H1 (cell line): ENCODE measurements around the gene CD48. TPM values are rescaled to one million over a fixed set of nuclear protein-coding genes. Genes with fewer than 3 reads are reported as not detected.

Experiments used
- CTCF ChIA-PET: fragments of 300-600 bp; sonication (Branson Sonifier 250); formaldehyde crosslinking; loops from one replicate; lab custom pipeline; 2021; ENCODE audit not compliant: partially characterized antibody; lab: Charles Lee
- POLR2A ChIA-PET: fragments of 300-600 bp; sonication (Branson Sonifier 250); formaldehyde crosslinking; loops from one replicate; lab custom pipeline; 2021; ENCODE audit warnings: inconsistent platforms; ENCODE audit not compliant: partially characterized antibody; lab: Charles Lee
- DNase-seq, 2 experiments: peaks; one replicate each; pipeline versions ENCODE4 v3.0.0 to v3.0.0-alpha.2; 2010 to 2022; ENCODE audit warnings: low spot score in 2 of 2, low read depth in 1 of 2, mixed read lengths in 1 of 2
- FAIRE-seq: peaks from 2 replicates; lab custom pipeline; 2011; peaks lifted over from hg19 to GRCh38; lab: Jason Lieb, UNC
- H2AFZ ChIP-seq: 2 replicates; pipeline ENCODE4 v1.8.1; 2012; ENCODE audit warnings: low read length, inconsistent platforms
- H2AK5ac ChIP-seq: 2 replicates; pipeline ENCODE4 v1.6.1; 2013; ENCODE audit warnings: low read depth, low read length
- H2BK120ac ChIP-seq: replicated peaks from 2 replicates; pipeline ENCODE3; 2013; ENCODE audit warnings: low read depth, low read length, inconsistent platforms
- H2BK12ac ChIP-seq: 2 replicates; pipeline ENCODE4 v1.6.1; 2013; ENCODE audit warnings: low read depth, low read length
- H2BK15ac ChIP-seq: 2 replicates; pipeline ENCODE4 v1.6.1; 2013; ENCODE audit warnings: low read length
- H2BK20ac ChIP-seq: 2 replicates; pipeline ENCODE4 v1.6.1; 2013; ENCODE audit warnings: low read length
- H2BK5ac ChIP-seq: 2 replicates; pipeline ENCODE4 v1.6.1; 2013; ENCODE audit warnings: low read depth, low read length
- H3K14ac ChIP-seq: 2 replicates; pipeline ENCODE4 v1.6.1; 2013; ENCODE audit warnings: inconsistent platforms; ENCODE audit not compliant: insufficient read length
- H3K18ac ChIP-seq: 2 replicates; pipeline ENCODE4 v1.6.1; 2013; ENCODE audit warnings: low read length; ENCODE audit errors: extremely low read depth
- H3K23ac ChIP-seq: 2 replicates; pipeline ENCODE4 v1.6.1; 2013; ENCODE audit warnings: inconsistent platforms; ENCODE audit not compliant: insufficient read length
- H3K23me2 ChIP-seq: 2 replicates; pipeline ENCODE4 v1.6.1; 2013; ENCODE audit warnings: low read depth, low read length
- H3K27ac ChIP-seq: 2 replicates; pipeline ENCODE4 v1.6.1; 2011; ENCODE audit warnings: low read depth, low read length, inconsistent platforms
- H3K27me3 ChIP-seq, 4 experiments: replicated peaks in 1 of 4; 1 replicate in 1 of 4; 2 replicates in 3 of 4; pipeline versions ENCODE4 v1.6.1 to v1.8.1; 2011 to 2013; ENCODE audit warnings: low read length in 3 of 4, mild to moderate bottlenecking in 3 of 4, inconsistent platforms in 2 of 4, mixed read lengths in 2 of 4, moderate library complexity in 1 of 4; ENCODE audit not compliant: control insufficient read depth in 3 of 4, insufficient read depth in 3 of 4; ENCODE audit errors: extremely low read depth in 1 of 4
- H3K36me3 ChIP-seq, 4 experiments: 2 replicates each; pipeline versions ENCODE4 v1.6.1 to v1.8.1; 2011 to 2013; ENCODE audit warnings: mild to moderate bottlenecking in 4 of 4, low read length in 3 of 4, moderate library complexity in 2 of 4, control low read depth in 1 of 4, inconsistent platforms in 1 of 4; ENCODE audit not compliant: insufficient read depth in 4 of 4, control insufficient read depth in 2 of 4
- H3K4ac ChIP-seq: replicated peaks from 2 replicates; pipeline ENCODE3; 2013; ENCODE audit warnings: low read length, low read depth, mixed read lengths, inconsistent platforms; ENCODE audit not compliant: insufficient read length
- H3K4me1 ChIP-seq, 4 experiments: replicated peaks in 1 of 4; 1 replicate in 1 of 4; 2 replicates in 3 of 4; pipeline versions ENCODE4 v1.6.1 to v1.8.1; 2011 to 2013; ENCODE audit warnings: low read length in 3 of 4, inconsistent platforms in 2 of 4, mixed read lengths in 1 of 4; ENCODE audit not compliant: insufficient read depth in 4 of 4, control insufficient read depth in 3 of 4
- H3K4me2 ChIP-seq, 2 experiments: 2 replicates each; pipeline versions ENCODE4 v1.6.1 to v1.8.1; 2011 to 2013; ENCODE audit warnings: low read depth in 2 of 2, low read length in 2 of 2, control low read depth in 1 of 2, inconsistent platforms in 1 of 2, mild to moderate bottlenecking in 1 of 2; ENCODE audit not compliant: insufficient read depth in 1 of 2
- H3K4me3 ChIP-seq, 4 experiments: fragments of 200-600, 300-600 bp in 1 of 4; sonication (generic), shearing (Covaris generic), sonication (Bioruptor Twin) in 1 of 4; 2 replicates each; pipeline versions ENCODE4 v1.5.1 to v1.8.1; 2011 to 2016; ENCODE audit warnings: low read length in 4 of 4, low read depth in 3 of 4, control low read depth in 2 of 4, inconsistent platforms in 2 of 4, mild to moderate bottlenecking in 2 of 4, mixed read lengths in 1 of 4, moderate library complexity in 1 of 4; ENCODE audit not compliant: insufficient read depth in 2 of 4; ENCODE audit errors: extremely low read depth in 1 of 4
- H3K56ac ChIP-seq: replicated peaks from 2 replicates; pipeline ENCODE3; 2013; ENCODE audit warnings: low read depth, mild to moderate bottlenecking, mixed read lengths, low read length, inconsistent platforms; ENCODE audit not compliant: insufficient read length
- H3K79me1 ChIP-seq: 2 replicates; pipeline ENCODE4 v1.6.1; 2013; ENCODE audit warnings: low read depth, low read length, control low read depth
- H3K79me2 ChIP-seq, 2 experiments: 2 replicates each; pipeline versions ENCODE4 v1.6.1 to v1.8.1; 2012 to 2013; ENCODE audit warnings: low read length in 2 of 2, mild to moderate bottlenecking in 2 of 2, inconsistent platforms in 1 of 2; ENCODE audit not compliant: insufficient read depth in 2 of 2, control insufficient read depth in 1 of 2
- H3K9ac ChIP-seq, 4 experiments: replicated peaks in 1 of 4; 1 replicate in 1 of 4; 2 replicates in 3 of 4; pipeline versions ENCODE4 v1.6.1 to v1.8.1; 2011 to 2013; ENCODE audit warnings: low read depth in 3 of 4, low read length in 3 of 4, control low read depth in 2 of 4, mild to moderate bottlenecking in 2 of 4, moderate library complexity in 2 of 4, inconsistent platforms in 1 of 4; ENCODE audit errors: extremely low read depth in 1 of 4
- H3K9me3 ChIP-seq, 2 experiments: 2 replicates each; pipeline versions ENCODE4 v1.6.1 to v1.8.1; 2012 to 2013; ENCODE audit warnings: mild to moderate bottlenecking in 2 of 2, moderate library complexity in 2 of 2, control low read depth in 1 of 2, inconsistent platforms in 1 of 2, low read depth in 1 of 2, low read length in 1 of 2, mixed read lengths in 1 of 2; ENCODE audit not compliant: insufficient read depth in 2 of 2
- H4K20me1 ChIP-seq, 2 experiments: replicated peaks in 1 of 2; 2 replicates each; pipeline versions ENCODE3 to v1.8.1; 2011 to 2013; ENCODE audit warnings: inconsistent platforms in 2 of 2, low read length in 2 of 2, mild to moderate bottlenecking in 1 of 2; ENCODE audit not compliant: insufficient read depth in 2 of 2, control insufficient read depth in 1 of 2
- H4K5ac ChIP-seq: 2 replicates; pipeline ENCODE4 v1.6.1; 2013; ENCODE audit warnings: low read length, low read depth, mixed read lengths, inconsistent platforms; ENCODE audit not compliant: insufficient read length
- H4K8ac ChIP-seq: 2 replicates; pipeline ENCODE4 v1.8.0; 2013; ENCODE audit warnings: mild to moderate bottlenecking, moderate library complexity, low read length, inconsistent platforms; ENCODE audit not compliant: insufficient read depth; ENCODE audit errors: extremely low read depth
- H4K91ac ChIP-seq: replicated peaks from 2 replicates; pipeline ENCODE3; 2013; ENCODE audit warnings: low read length, mixed read lengths, inconsistent platforms; ENCODE audit not compliant: insufficient read length
- MAFK ChIP-seq: IDR thresholded peaks from 2 replicates; pipeline ENCODE4 v1.6.1; 2012; ENCODE audit warnings: low read depth, mild to moderate bottlenecking, improper control_type of control experiment, low read length
- TAF7 ChIP-seq: optimal IDR thresholded peaks from 2 replicates; pipeline ENCODE3; 2011; ENCODE audit warnings: low read depth, mild to moderate bottlenecking, inconsistent platforms, low read length, moderate library complexity, borderline replicate concordance
- WGBS, 2 experiments: shearing (Covaris generic) in 1 of 2; methylation state at CpG; one replicate each; pipeline versions ENCODE4 v1.1.6 to v1.1.7; 2013 to 2015; ENCODE audit warnings: low lambda C conversion rate in 2 of 2, mixed read lengths in 2 of 2, inconsistent platforms in 1 of 2, low coverage in 1 of 2, missing lambda C conversion rate in 1 of 2; ENCODE audit not compliant: insufficient replicate concordance in 2 of 2, insufficient coverage in 1 of 2, insufficient read length in 1 of 2; ENCODE audit errors: extremely low coverage in 1 of 2, missing lambda C conversion rate in 1 of 2; 5-methylcytosine and 5-hydroxymethylcytosine counted together
- polyA plus RNA-seq, 7 experiments: library from polyadenylated mRNA; depleted of rRNA in 3 of 7; stranded (reverse) in 5 of 7; unstranded in 2 of 7; fragments of >200 nt in 5 of 7; fragments of 200-250 nt in 2 of 7; gene quantifications; 1 replicate in 5 of 7; 2 replicates in 1 of 7; 4 replicates in 1 of 7; pipeline versions ENCODE4 v1.2.1 to v1.2.3, GENCODE V29; 2011 to 2013; ENCODE audit warnings: missing spikeins in 2 of 7, mixed read lengths in 2 of 7
- total RNA-seq: library from RNA; stranded (reverse); fragmentation: NEBNext Ultra II Directional; extraction: Animal tissue kit (Norgen Biotek cat#: 25700); gene quantifications from 2 replicates; pipeline ENCODE4 v1.2.1, GENCODE V29; 2021

CD48 gene
- total and polyA plus RNA-seq, 2 of the 8 experiments (the other 6 are each of a cell fraction or from before 2014, with no cell fraction given) = 0.08 TPM; not detected in 1

DNA sequence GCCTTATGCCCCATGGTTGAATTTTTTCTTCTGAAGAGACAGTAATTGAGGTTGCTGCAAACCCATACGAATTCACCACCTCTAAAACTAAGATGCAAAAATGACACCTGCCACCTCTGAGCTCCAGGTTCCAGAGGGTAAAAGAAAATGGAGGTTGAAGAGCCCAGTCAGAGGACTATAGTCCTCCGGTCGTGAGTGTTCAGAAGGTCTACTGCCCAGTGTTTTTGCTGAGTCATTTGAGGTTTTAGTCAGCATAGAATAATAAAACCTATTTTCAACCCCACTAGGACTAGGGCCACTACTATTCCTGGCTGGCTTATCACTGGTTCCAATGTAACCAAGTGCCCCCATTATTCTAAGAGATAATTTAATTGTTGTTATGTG, 14.5 kb upstream of the CD48 start:
- Histone ChIP-seq H3K4me2 (no peak overlapping the region; a peak in 1 of 4 replicates), H3K9ac (no peak overlapping the region), H3K9me3 (no peaks in the 10 kb centered on the region), H3K18ac (no peak overlapping the region), H4K8ac (no peak overlapping the region), H3K79me1 (no peaks in the 10 kb centered on the region), H4K5ac (no peak overlapping the region), H3K4ac (no peak overlapping the region), H2BK20ac (0 out of 2 replicates have a peak overlapping the region, but pooled peaks have one; percentile 32), H3K27me3 (no peaks in the 10 kb centered on the region), H2BK5ac (no peak overlapping the region), H3K14ac (no peak overlapping the region)
- POLR2A ChIA-PET = interaction anchor here (1.5 kb wide), 1 partner anchor 14 kb away, joined by 3 read pairs; no protein-coding TSS in a partner anchor
- WGBS, 2 experiments = 77% methylated on average over 3 of the region's 3 CpGs; no CpG with 5 or more reads in 1 of the 2 experiments
- no peak for FAIRE-seq
- peak; percentile 27; the same call in 1 of the 2 replicates for TF ChIP-seq MAFK
- no peak for TF ChIP-seq TAF7
- TF ChIP-seq, all 59 proteins: peak for 1
- no peak overlapping the region for H2AK5ac ChIP-seq
- peak overlapping the region; percentile 72 for H4K91ac ChIP-seq
- H2BK12ac ChIP-seq = no peak overlapping the region
- H3K27ac ChIP-seq = no peak overlapping the region
- H3K23ac ChIP-seq = no peak overlapping the region
- H3K4me1 ChIP-seq = peaks cover 0 to 5% (median 2%) of the 10 kb centered on the region in 4 experiments; a peak in 3 of 7 replicates
- H3K36me3 ChIP-seq = no peaks in the 10 kb centered on the region
- no peak for DNase-seq
- CTCF ChIA-PET = interaction anchor here (0.6 to 6.8 kb wide), 20 partner anchors 10 to 425 kb away, joined by 3 to 41 read pairs (median 6); partner anchors contain the start of genes CD48, ITLN2 and SLAMF7
- H2BK15ac ChIP-seq = no peak overlapping the region
- no peak overlapping the region for H3K56ac ChIP-seq
- no peaks in the 10 kb centered on the region for H3K79me2 ChIP-seq
- H2BK120ac ChIP-seq = peak overlapping the region; percentile 56
- H3K23me2 ChIP-seq = no peaks in the 10 kb centered on the region
- H4K20me1 ChIP-seq = no peaks in the 10 kb centered on the region
- H3K4me3 ChIP-seq = no peak overlapping the region
- H2AFZ ChIP-seq = no peak overlapping the region; the same call in 1 of the 2 replicates
